Left ventricle myocardium superior (tissue), 1 donor: Measurements from ENCODE around the gene BCAR1. TPM values are rescaled to one million over a fixed set of nuclear protein-coding genes. Genes with fewer than 3 reads are reported as not detected.
"Not testable (repeated sequence)": the region's sequence is repeated elsewhere in the genome, so short reads cannot be mapped to it uniquely, and the experiment has no call there.

Experiments
- ATAC-seq: fragments of 200-7000 bp; cut with Tn5 transposase; one replicate; pipeline ENCODE4 v1.9.1; 2020; ENCODE audit warnings: mild to moderate bottlenecking, moderate library complexity
- DNase-seq: peaks from one replicate; pipeline ENCODE4 v3.0.0-alpha.2; 2020
- intact Hi-C: fragments of 100-400 bp; cut with micrococcal nuclease; formaldehyde crosslinking; loops from one replicate; pipeline ENCODE4 v1.11.0; 2022
- long read RNA-seq: library from polyadenylated mRNA; unstranded; transcript quantifications from one replicate; pipeline ENCODE4 v2.0.0, GENCODE V29; 2021
- total RNA-seq: library from RNA; stranded (reverse); fragmentation: NEBNext Ultra II Directional; extraction: Animal tissue kit (Norgen Biotek cat#: 25700); gene quantifications from one replicate; pipeline ENCODE4 v1.2.1, GENCODE V29; 2021
- donor health status: DM: no; HTN: yes; CAD: no; lungs with severe emphysema.

BCAR1 gene, protein sequence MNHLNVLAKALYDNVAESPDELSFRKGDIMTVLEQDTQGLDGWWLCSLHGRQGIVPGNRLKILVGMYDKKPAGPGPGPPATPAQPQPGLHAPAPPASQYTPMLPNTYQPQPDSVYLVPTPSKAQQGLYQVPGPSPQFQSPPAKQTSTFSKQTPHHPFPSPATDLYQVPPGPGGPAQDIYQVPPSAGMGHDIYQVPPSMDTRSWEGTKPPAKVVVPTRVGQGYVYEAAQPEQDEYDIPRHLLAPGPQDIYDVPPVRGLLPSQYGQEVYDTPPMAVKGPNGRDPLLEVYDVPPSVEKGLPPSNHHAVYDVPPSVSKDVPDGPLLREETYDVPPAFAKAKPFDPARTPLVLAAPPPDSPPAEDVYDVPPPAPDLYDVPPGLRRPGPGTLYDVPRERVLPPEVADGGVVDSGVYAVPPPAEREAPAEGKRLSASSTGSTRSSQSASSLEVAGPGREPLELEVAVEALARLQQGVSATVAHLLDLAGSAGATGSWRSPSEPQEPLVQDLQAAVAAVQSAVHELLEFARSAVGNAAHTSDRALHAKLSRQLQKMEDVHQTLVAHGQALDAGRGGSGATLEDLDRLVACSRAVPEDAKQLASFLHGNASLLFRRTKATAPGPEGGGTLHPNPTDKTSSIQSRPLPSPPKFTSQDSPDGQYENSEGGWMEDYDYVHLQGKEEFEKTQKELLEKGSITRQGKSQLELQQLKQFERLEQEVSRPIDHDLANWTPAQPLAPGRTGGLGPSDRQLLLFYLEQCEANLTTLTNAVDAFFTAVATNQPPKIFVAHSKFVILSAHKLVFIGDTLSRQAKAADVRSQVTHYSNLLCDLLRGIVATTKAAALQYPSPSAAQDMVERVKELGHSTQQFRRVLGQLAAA
- total RNA-seq, result 82.9 TPM
- long read RNA-seq, transcript BCAR1-207 (7 exons, 3,192 nt), result minor isoform, 31 of 210 reads
- long read RNA-seq, transcript BCAR1-212 (3 exons, 2,692 nt), result major isoform, 57 of 210 reads
- long read RNA-seq, transcript BCAR1-201 (7 exons, 3,221 nt), result minor isoform, 54 of 210 reads
- long read RNA-seq, partial matches to known transcripts, result 41 of 210 reads
- long read RNA-seq, other reads (novel, unspliced or antisense), result 23 of 210 reads

GRCh38 chr16:75251280-75252048, at the start of gene BCAR1:
BCAR1 (minus strand) TSS chr16:75251624; CDS start chr16:75251482, 142 bp downstream.
- DNase-seq (peak; percentile 97), ATAC-seq (peak; percentile 79)
- intact Hi-C loops, result no loop called here

DNA sequence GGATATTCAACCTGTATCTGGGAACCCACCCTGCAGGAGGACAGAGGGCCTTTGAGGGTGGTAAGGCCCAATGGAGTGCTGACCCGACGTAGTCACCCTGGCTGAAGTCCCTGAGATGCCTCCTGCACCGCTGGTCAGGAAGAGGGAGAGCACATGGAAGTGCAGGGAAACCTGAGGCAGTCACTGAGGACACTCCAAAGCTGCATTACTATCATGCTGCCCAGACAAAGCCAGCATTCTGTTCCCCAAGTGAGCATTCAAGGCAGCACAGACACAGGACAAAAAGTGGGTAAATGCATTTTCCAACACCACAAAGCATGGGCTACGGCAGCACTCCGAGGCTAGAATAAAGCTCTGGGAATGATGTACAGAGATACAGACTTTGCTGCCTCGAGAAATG, 46.8 kb upstream of the BCAR1 start:
- intact Hi-C loops, result no loop called here
- no peak for DNase-seq
- no peak for ATAC-seq

- intact Hi-C loops, result no loop called here
- DNase-seq (peak; percentile 54), ATAC-seq (peak; percentile 90)
Measured at GRCh38 chr16:75296606-75297005, 45.2 kb upstream of the BCAR1 start.

DNA sequence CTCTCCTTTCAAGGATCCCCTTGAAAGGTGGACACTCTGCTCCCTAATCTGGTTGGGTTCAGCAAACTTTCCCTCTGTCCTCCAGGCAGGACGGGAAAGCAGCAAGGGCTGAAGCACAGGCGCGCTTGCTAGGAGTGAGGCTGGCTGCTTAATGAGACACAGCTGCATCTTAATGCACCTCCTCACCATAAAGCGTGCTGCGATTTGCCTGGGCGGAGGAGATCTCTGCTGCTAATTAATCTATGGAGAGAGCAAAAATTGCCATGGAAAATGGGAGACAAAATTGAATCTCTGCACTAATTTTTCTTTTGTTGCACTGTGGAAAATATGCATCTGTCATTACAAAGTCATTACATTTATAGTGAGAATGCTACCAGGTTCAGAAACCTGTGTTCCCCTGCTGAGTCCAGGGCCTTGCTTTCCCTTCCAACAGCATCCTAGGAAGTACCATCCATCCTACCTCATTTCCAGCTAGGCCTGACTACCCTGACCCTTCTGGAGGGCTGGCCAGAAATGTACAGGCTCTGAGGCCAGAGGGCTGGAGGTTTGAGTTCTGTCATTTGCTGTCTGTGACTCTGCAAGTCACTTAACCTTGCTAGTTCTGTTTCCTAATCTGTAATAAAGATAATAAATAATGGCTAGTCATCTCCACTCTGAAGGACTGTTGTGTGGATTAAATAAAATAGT, 43.5 kb upstream of the BCAR1 start:
- DNase-seq, result no peak
- no peak for ATAC-seq
- intact Hi-C loops, result no loop called here

GRCh38 chr16:75293772-75294171, 42.3 kb upstream of the BCAR1 start:
- no peak for DNase-seq
- intact Hi-C loops, result no loop called here
- ATAC-seq, result no peak

GRCh38 chr16:75293173-75293572, 41.7 kb upstream of the BCAR1 start:
- ATAC-seq (no peak), DNase-seq (no peak)
- intact Hi-C loops, result no loop called here

DNA sequence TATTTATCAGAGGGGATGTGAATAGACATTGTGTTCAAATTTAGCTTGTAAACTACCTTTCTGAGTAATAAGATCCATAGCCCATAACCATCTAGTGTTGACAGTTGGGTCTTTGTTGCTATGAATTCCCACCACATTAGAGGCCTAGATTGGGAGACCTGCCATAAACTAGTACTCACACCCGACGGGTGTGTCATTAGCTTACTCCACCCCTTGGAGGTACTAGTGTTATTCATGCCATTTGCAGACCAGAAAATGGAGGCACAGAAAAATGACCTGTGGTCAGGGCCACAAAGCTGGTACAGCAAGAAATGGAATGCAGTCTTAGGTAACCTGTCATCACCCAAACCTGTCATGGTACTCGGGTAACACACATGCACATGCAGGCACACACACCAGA, 41.3 kb upstream of the BCAR1 start:
- DNase-seq (no peak), ATAC-seq (no peak)
- intact Hi-C loops, result no loop called here

GRCh38 chr16:75289189-75289588, 37.8 kb upstream of the BCAR1 start:
- peak; percentile 85 for ATAC-seq

DNA sequence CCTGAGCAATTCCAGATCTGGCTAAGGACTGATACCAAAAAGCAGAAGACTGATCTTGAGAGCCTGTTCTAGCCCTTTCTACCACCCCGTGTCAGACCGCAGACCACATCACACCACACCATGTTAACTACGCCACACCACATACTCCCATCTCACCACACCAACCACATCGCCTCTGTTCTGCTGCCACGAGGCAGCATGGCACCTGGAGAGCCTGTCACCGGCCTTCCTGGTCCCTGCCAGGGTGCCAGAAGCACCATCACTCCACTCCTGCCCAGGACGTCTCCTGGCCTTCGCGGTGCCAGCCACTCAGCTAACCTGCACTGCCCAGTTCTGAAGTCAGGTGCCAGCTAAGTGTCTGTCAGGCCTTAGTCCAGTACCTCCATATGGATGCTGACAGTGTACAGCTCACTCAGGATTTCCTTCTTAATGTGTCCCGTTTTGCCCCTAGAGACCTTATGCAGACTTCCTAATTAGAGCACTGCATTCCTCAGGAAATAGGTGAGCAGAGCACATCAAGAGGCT, 37.2 kb upstream of the BCAR1 start:
- intact Hi-C loops, result no loop called here
- ATAC-seq (peak; percentile 71), DNase-seq (peak; percentile 39)

More at GRCh38 chr16:75289189-75289588, 37.8 kb upstream of the BCAR1 start:
- DNase-seq, result no peak
- intact Hi-C loops, result no loop called here

DNA sequence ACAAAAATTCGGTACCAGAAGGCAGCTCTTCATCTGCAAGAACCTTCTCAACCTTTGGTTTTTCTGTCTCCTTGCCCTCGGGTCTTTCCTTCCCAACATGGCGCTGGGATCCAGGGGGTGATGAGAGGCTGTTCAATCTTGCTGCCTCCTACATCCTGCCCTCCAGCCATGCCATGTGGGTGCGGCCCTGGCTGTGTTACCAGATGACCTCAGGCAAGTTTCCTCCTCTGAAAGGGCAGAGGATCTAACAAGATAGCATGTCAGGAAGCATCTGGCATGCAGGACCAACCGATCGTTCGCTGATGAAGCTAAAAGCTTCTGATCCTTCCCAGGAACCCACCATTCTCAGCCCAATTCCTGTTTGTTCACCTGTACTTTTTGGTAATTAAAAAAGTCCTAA, 36.8 kb upstream of the BCAR1 start:
- peak; percentile 5 for ATAC-seq

GRCh38 chr16:75287708-75288107, 36.3 kb upstream of the BCAR1 start:
- intact Hi-C loops, result no loop called here
- ATAC-seq (no peak), DNase-seq (no peak)

More for the DNA sequence above, 36.8 kb upstream of the BCAR1 start:
- DNase-seq, result no peak
- intact Hi-C loops, result no loop called here

DNA sequence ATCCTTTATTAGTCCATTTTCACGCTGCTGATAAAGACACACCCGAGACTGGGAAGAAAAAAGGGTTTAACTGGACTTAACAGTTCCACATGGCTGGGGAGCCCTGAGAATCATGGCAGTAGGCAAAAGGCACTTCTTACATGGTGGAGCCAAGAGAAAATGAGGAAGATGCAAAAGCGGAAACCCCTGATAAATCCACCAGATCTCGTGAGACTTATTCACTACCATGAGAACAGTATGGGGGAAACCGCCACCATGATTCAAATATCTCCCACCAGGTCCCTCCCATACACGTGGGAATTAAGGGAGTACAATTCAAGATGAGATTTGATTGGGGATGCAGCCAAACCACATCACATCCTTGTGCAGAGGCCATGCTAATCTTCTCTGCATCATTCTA, 35.0 kb upstream of the BCAR1 start:
- DNase-seq, result no peak
- intact Hi-C loops, result no loop called here
- ATAC-seq, result no peak

- ATAC-seq, result no peak
- no peak for DNase-seq
- intact Hi-C loops, result no loop called here
Measured at GRCh38 chr16:75282466-75283281, 31.2 kb upstream of the BCAR1 start.

- ATAC-seq, result no peak
- DNase-seq, result no peak
- intact Hi-C loops, result no loop called here
Measured at GRCh38 chr16:75281826-75282225, 30.4 kb upstream of the BCAR1 start.

DNA sequence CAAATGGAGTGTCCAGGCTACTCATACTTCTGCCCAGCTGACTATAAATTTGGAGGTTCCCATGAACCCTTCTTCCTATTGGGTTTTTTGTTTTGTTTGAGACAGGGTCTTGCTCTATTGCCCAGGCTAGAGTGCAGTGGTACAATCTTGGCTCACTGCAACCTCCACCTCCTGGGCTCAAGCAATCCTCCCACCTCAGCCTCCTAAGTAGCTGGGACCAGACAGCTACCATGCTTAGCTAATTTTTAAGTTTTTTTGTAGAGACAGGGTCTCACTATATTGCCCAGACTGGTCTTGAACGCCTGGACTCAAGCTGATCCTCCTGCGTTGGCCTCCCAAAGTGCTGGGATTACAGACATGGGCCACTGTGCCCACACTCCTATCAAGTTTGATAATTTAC, 29.6 kb upstream of the BCAR1 start:
- ATAC-seq, DNase-seq, intact Hi-C loops: not testable (repeated sequence)

- intact Hi-C loops, result no loop called here
- ATAC-seq, result no peak
- no peak for DNase-seq
Measured at GRCh38 chr16:75280331-75280804, 28.9 kb upstream of the BCAR1 start.

GRCh38 chr16:75279305-75279704, 27.9 kb upstream of the BCAR1 start:
- intact Hi-C loops, result no loop called here

More at GRCh38 chr16:75279305-75279704, 27.9 kb upstream of the BCAR1 start:
- ATAC-seq, result peak; percentile 52
- DNase-seq, result no peak
